Measurements from ENCODE around the gene HNRNPUL1.

HNRNPUL1 gene

GRCh38 chr19:41323430-41324125, 59.4 kb downstream of the HNRNPUL1 start:
- no peak overlapping the region for H3K9ac ChIP-seq
- no peaks in the 10 kb centered on the region for H3K36me3 ChIP-seq (ENCODE audit: control insufficient read depth, insufficient read depth, low read length)
- H3K9me3 ChIP-seq (ENCODE audit: control insufficient read depth, low read length): no peaks in the 10 kb centered on the region
- H3K4me2 ChIP-seq (ENCODE audit: low read length): no peak overlapping the region
- no peak overlapping the region for H3K4me3 ChIP-seq (ENCODE audit: low read depth, low read length)
- no peaks in the 10 kb centered on the region for H3K27me3 ChIP-seq (ENCODE audit: control insufficient read depth, insufficient read depth, low read length)
- H3K27ac ChIP-seq: peak overlapping the region; percentile 59
- no peak for TF ChIP-seq CTCF (IDR thresholded peaks at IDR 0.05)
- no peak overlapping the region for H2AFZ ChIP-seq
- H3K4me1 ChIP-seq: peaks cover 22% of the 10 kb centered on the region
- H3K79me2 ChIP-seq: no peaks in the 10 kb centered on the region

GRCh38 chr19:41324231-41324702, 60.1 kb downstream of the HNRNPUL1 start:
- Histone ChIP-seq H3K27ac (peak overlapping the region; percentile 59), H2AFZ (no peak overlapping the region), H3K79me2 (no peaks in the 10 kb centered on the region), H3K9ac (no peak overlapping the region), H3K27me3 (ENCODE audit: control insufficient read depth, insufficient read depth, low read length) (no peaks in the 10 kb centered on the region), H3K4me2 (ENCODE audit: low read length) (no peak overlapping the region), H3K36me3 (ENCODE audit: control insufficient read depth, insufficient read depth, low read length) (no peaks in the 10 kb centered on the region), H3K4me3 (ENCODE audit: low read depth, low read length) (no peak overlapping the region), H3K4me1 (peaks cover 22% of the 10 kb centered on the region), H3K9me3 (ENCODE audit: control insufficient read depth, low read length) (no peaks in the 10 kb centered on the region)
- TF ChIP-seq CTCF (IDR thresholded peaks at IDR 0.05): no peak

GRCh38 chr19:41324921-41325639, 60.9 kb downstream of the HNRNPUL1 start:
- no peak overlapping the region for H3K9ac ChIP-seq
- H3K27me3 ChIP-seq (ENCODE audit: control insufficient read depth, insufficient read depth, low read length): no peaks in the 10 kb centered on the region
- no peak for TF ChIP-seq CTCF (IDR thresholded peaks at IDR 0.05)
- H3K79me2 ChIP-seq: no peaks in the 10 kb centered on the region
- H3K4me2 ChIP-seq (ENCODE audit: low read length): peak overlapping the region; percentile 8
- peak overlapping the region; percentile 75 for H2AFZ ChIP-seq
- H3K9me3 ChIP-seq (ENCODE audit: control insufficient read depth, low read length): no peaks in the 10 kb centered on the region
- H3K36me3 ChIP-seq (ENCODE audit: control insufficient read depth, insufficient read depth, low read length): no peaks in the 10 kb centered on the region
- H3K27ac ChIP-seq: peak overlapping the region; percentile 59
- H3K4me3 ChIP-seq (ENCODE audit: low read depth, low read length): no peak overlapping the region
- H3K4me1 ChIP-seq: peaks cover 22% of the 10 kb centered on the region

- H3K36me3 ChIP-seq (ENCODE audit: control insufficient read depth, insufficient read depth, low read length): no peaks in the 10 kb centered on the region
- no peak for TF ChIP-seq CTCF (IDR thresholded peaks at IDR 0.05)
These were observed 61.4 kb downstream of the HNRNPUL1 start for GRCh38 chr19:41325640-41325946.

More at GRCh38 chr19:41325640-41325946, 61.4 kb downstream of the HNRNPUL1 start:
- no peaks in the 10 kb centered on the region for H3K27me3 ChIP-seq (ENCODE audit: control insufficient read depth, insufficient read depth, low read length)
- H3K9ac ChIP-seq: no peak overlapping the region
- peak overlapping the region; percentile 8 for H3K4me2 ChIP-seq (ENCODE audit: low read length)
- H3K27ac ChIP-seq: peak overlapping the region; percentile 59
- H3K79me2 ChIP-seq: no peaks in the 10 kb centered on the region
- no peaks in the 10 kb centered on the region for H3K9me3 ChIP-seq (ENCODE audit: control insufficient read depth, low read length)
- peaks cover 22% of the 10 kb centered on the region for H3K4me1 ChIP-seq
- H2AFZ ChIP-seq: peak overlapping the region; percentile 75
- H3K4me3 ChIP-seq (ENCODE audit: low read depth, low read length): no peak overlapping the region
